Prostate gland (tissue), 2 donors: ENCODE results near the gene ACSF3. TPM values are rescaled to one million over a fixed set of nuclear protein-coding genes. Genes with fewer than 3 reads are reported as not detected.
"Not testable (repeated sequence)": the region's sequence is repeated elsewhere in the genome, so short reads cannot be mapped to it uniquely, and the experiment has no call there.

Experiments used
- DNase-seq: peaks from one replicate; pipeline ENCODE4 v3.0.0-alpha.2; 2019; ENCODE audit warnings: low spot score
- H3K27ac ChIP-seq, 2 donors: fragments of 200-600 bp; sonication (generic); 2 replicates each; pipeline ENCODE4 v1.5.1; 2017 to 2019
- H3K27me3 ChIP-seq: fragments of 200-600 bp; sonication (generic); replicated peaks from 2 replicates; pipeline ENCODE4 v1.5.1; 2019; ENCODE audit not compliant: insufficient read depth
- H3K36me3 ChIP-seq, 2 donors: fragments of 200-600 bp; sonication (generic); 1 replicate in 1 of 2; 2 replicates in 1 of 2; pipeline versions ENCODE4 v1.5.1 to v1.8.1; 2017 to 2019
- H3K4me1 ChIP-seq: fragments of 200-600 bp; sonication (generic); replicated peaks from 2 replicates; pipeline ENCODE4 v1.5.1; 2019
- H3K4me3 ChIP-seq, 2 donors: fragments of 200-600 bp; sonication (generic); 2 replicates each; pipeline ENCODE4 v1.5.1; 2017 to 2019
- H3K9me3 ChIP-seq: fragments of 200-600 bp; sonication (generic); 2 replicates; pipeline ENCODE4 v1.5.1; 2017
- CTCF ChIP-seq, 4 experiments: fragments of 200-600 bp in 2 of 4; fragments of 450-650 bp in 2 of 4; sonication (generic) in 2 of 4; IDR thresholded peaks; 1 replicate in 3 of 4; 2 replicates in 1 of 4; pipeline ENCODE4 v1.5.1; 2016 to 2019; ENCODE audit warnings: antibody characterized with exemption in 4 of 4, mild to moderate bottlenecking in 2 of 4, moderate library complexity in 2 of 4
- POLR2A ChIP-seq: fragments of 450-650 bp; IDR thresholded peaks from one replicate; pipeline ENCODE4 v1.6.1; 2016; ENCODE audit warnings: antibody characterized with exemption, mild to moderate bottlenecking
- POLR2AphosphoS5 ChIP-seq: sonication (generic); formaldehyde crosslinking; IDR thresholded peaks from one replicate; pipeline ENCODE4 v1.6.1; 2017; ENCODE audit warnings: antibody characterized with exemption
- WGBS: methylation state at CpG from one replicate; pipeline ENCODE4 v1.1.5; 2018; 5-methylcytosine and 5-hydroxymethylcytosine counted together
- intact Hi-C: fragments of 100-400 bp; cut with DNase I; formaldehyde crosslinking; loops from one replicate; pipeline ENCODE4 v1.14.2; 2022
- total RNA-seq, 2 donors: library from RNA; depleted of rRNA; stranded (reverse); fragments of >200 nt; gene quantifications; one replicate each; pipeline ENCODE4 v1.1.0, GENCODE V29; 2016

ACSF3 gene
- total RNA-seq, 2 donors from 2014 or later, result 42.1 to 80.5 TPM

- 50% methylated on average over 15 of the region's 15 CpGs for WGBS
- intact Hi-C loops, result no loop called here
- H3K4me3 ChIP-seq, result no peak overlapping the region
- no peak overlapping the region for H3K27ac ChIP-seq
- no peaks in the 10 kb centered on the region for H3K9me3 ChIP-seq
- peaks cover 6% of the 10 kb centered on the region for H3K27me3 ChIP-seq
- TF ChIP-seq POLR2A, result no peak
- TF ChIP-seq POLR2AphosphoS5, result no peak
- TF ChIP-seq CTCF (IDR thresholded peaks at IDR 0.05), result no peak
- H3K36me3 ChIP-seq, result no peaks in the 10 kb centered on the region
- DNase-seq, result no peak
- H3K4me1 ChIP-seq, result no peaks in the 10 kb centered on the region
Measured at GRCh38 chr16:89087922-89088497, 5.6 kb upstream of the ACSF3 start.

- peaks cover 6% of the 10 kb centered on the region for H3K27me3 ChIP-seq
Measured at GRCh38 chr16:89089120-89089519, 4.5 kb upstream of the ACSF3 start.

GRCh38 chr16:89090182-89090630, 3.4 kb upstream of the ACSF3 start:
- intact Hi-C loops, result no loop called here
- no peak overlapping the region for H3K4me3 ChIP-seq
- no peaks in the 10 kb centered on the region for H3K36me3 ChIP-seq
- no peaks in the 10 kb centered on the region for H3K9me3 ChIP-seq
- DNase-seq, result no peak
- WGBS, result 55% methylated on average over 16 of the region's 16 CpGs
- TF ChIP-seq POLR2AphosphoS5, result no peak
- TF ChIP-seq CTCF (IDR thresholded peaks at IDR 0.05), result no peak
- TF ChIP-seq POLR2A, result no peak
- peaks cover 6% of the 10 kb centered on the region for H3K27me3 ChIP-seq
- peaks cover 10% of the 10 kb centered on the region for H3K4me1 ChIP-seq
- no peak overlapping the region for H3K27ac ChIP-seq

More at GRCh38 chr16:89089120-89089519, 4.5 kb upstream of the ACSF3 start:
- 17% methylated on average over 12 of the region's 13 CpGs for WGBS
- Histone ChIP-seq H3K36me3 (no peaks in the 10 kb centered on the region), H3K9me3 (no peaks in the 10 kb centered on the region), H3K4me1 (no peaks in the 10 kb centered on the region), H3K27ac (no peak overlapping the region), H3K4me3 (no peak overlapping the region)
- DNase-seq, result no peak
- intact Hi-C loops, result no loop called here
- TF ChIP-seq POLR2AphosphoS5 (no peak), POLR2A (no peak), CTCF (IDR thresholded peaks at IDR 0.05) (no peak)

- Histone ChIP-seq H3K4me1 (peaks cover 11% of the 10 kb centered on the region), H3K27me3 (peaks cover 6% of the 10 kb centered on the region), H3K27ac (no peak overlapping the region), H3K36me3 (no peaks in the 10 kb centered on the region), H3K9me3 (no peaks in the 10 kb centered on the region), H3K4me3 (no peak overlapping the region)
- intact Hi-C loops, result no loop called here
- no peak for DNase-seq
- WGBS, result 66% methylated on average over 17 of the region's 17 CpGs
- TF ChIP-seq CTCF (IDR thresholded peaks at IDR 0.05) (no peak), POLR2A (no peak)
Measured at GRCh38 chr16:89090669-89091426, 2.8 kb upstream of the ACSF3 start.

GRCh38 chr16:89092013-89092412, 1.6 kb upstream of the ACSF3 start:
- Histone ChIP-seq H3K36me3 (no peaks in the 10 kb centered on the region), H3K27me3 (peaks cover 6% of the 10 kb centered on the region), H3K4me1 (peaks cover 11% of the 10 kb centered on the region), H3K4me3 (no peak overlapping the region), H3K27ac (no peak overlapping the region), H3K9me3 (no peaks in the 10 kb centered on the region)
- WGBS, result 80% methylated on average over 7 of the region's 7 CpGs
- no peak for DNase-seq
- intact Hi-C loops, result no loop called here
- TF ChIP-seq POLR2AphosphoS5 (no peak), CTCF (IDR thresholded peaks at IDR 0.05) (no peak), POLR2A (no peak)

- H3K9me3 ChIP-seq, H3K27me3 ChIP-seq, H3K36me3 ChIP-seq, DNase-seq, intact Hi-C loops: not testable (repeated sequence)
- H3K27ac ChIP-seq, result peak overlapping the region; percentile 30 to 56
- H3K4me1 ChIP-seq, result peaks cover 11% of the 10 kb centered on the region
- peak overlapping the region; percentile 70 to 83 for H3K4me3 ChIP-seq
- WGBS, result 60% methylated on average over 15 of the region's 15 CpGs
Measured at GRCh38 chr16:89093252-89093601, 425 bp upstream of the ACSF3 start.
